ENCODE data around the gene PDZRN3. TPM values are rescaled to one million over a fixed set of nuclear protein-coding genes. Genes with fewer than 3 reads are reported as not detected.

Gene PDZRN3
- polyA plus RNA-seq, 1 donor: 91.6 TPM

DNA sequence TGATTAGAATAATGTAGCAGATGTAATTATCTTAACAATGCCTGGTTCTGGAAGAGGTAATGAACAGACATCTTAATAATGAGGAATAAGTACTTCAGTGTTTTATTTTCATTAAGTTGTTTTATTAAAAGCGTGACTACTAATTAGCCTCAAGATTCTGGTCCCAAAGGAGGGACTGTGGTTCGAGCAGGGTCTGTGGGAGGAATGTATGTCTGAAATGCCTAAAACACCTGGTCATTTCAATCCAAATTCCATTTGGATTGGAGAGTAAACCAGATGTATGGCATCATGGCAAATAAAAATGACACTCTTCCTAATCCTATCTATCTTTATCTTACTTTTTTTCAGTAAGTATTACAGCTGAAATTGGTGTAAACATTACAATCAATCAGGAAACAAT lies 243.2 kb downstream of the PDZRN3 start:
- DNase-seq: no peak

DNA sequence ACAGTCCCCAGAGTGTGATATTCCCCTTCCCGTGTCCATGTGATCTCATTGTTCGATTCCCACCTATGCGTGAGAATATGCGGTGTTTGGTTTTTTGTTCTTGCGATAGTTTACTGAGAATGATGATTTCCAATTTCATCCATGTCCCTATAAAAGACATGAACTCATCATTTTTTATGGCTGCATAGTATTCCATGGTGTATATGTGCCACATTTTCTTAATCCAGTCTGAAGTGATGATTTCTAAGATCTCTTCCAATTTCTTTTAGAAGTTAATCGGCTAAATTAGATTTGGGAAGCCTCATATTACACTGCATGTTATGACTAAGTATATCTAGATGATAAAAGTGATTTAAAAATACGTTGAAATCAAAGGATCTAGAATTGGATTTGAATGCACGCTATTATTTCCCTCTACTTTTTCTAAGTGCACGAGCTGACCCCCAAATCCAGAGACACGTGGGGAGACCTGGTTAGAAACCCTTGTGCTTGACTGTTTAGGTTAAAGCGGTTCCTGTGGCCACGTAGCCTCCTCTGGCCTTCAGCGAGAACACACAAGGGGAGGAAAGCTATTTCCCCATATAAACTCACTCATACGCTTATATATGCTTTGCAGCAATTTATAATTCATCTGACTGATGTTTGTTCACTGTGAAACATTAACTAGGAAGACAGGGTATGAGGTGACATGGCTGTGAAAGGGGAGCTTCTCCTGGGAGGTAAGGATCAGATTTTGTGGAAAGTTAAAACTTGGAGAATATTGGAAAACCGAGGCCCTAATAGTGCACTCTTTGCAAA lies 243.8 kb downstream of the PDZRN3 start:
- no peak for DNase-seq

DNA sequence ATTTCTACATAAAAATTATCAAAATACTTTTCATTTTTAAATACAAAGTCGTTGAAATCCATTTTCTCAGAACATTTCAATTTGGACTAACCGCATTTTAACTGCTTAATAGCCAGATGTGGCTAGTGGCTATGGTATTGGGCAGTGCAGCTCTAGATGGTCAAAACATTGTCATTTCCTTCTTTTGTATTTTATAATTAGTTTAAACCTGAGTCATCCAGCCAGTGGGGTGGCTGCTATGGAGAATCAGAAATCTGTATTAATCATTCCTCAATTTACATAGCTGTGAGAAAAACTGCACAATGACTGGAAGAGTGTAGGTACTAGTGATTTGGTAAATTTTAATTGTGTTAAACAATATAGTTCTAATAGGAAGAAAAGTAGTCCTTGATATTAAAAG lies 245.3 kb downstream of the PDZRN3 start:
- DNase-seq: no peak

- no peak for DNase-seq
Observed at GRCh38 chr3:73378207-73378606, 246.5 kb downstream of the PDZRN3 start.

DNA sequence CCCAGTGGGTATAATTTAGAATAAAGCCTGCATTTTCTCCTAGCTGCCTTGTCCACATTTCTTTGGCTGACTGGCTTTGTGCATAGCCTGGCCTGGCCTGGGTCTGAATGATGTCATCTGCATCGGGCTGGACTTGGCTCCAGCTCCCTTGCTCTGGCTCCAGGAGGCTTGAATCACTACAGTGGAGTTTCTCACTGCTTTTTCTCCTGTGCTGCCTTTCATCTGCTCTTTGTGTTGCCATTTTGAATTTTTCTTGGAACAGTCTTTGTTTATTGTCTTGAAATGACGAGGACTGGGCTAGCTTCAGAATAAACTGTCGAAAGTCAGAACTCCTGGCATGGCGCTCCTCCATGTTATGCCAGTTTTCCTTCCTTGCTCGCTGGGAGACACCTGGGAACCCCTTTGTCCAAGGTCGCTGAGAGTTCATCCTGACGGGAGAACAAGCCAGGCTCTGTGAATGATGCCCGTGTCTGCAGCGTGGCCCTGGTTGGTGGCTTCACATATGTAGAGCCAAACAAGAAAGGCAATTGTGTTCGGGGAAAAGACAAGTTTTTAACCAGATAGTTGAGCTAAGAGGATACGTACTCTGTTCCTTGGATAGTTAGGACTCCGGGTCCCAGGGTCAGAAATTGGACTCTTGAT lies 258.9 kb downstream of the PDZRN3 start:
- DNase-seq: peak; percentile 89

DNA sequence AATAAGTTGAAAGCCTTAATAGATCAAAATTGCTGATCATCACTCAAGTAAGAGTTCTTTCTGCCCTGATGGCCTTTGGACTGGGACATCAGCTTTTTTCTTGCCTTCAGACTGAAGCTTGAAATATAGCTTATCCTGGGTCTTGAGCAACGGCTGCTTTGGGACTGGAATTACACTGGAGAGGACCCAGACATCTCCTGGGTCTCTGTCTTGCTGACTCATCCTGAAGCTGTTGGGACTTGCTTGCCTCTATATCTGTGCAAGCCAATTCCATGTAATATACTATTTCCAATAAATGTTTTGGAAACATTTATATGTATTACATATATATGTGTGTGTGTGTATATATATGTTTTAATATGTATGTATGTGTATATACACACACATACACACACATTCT lies 260.2 kb downstream of the PDZRN3 start:
- DNase-seq: no peak

DNA sequence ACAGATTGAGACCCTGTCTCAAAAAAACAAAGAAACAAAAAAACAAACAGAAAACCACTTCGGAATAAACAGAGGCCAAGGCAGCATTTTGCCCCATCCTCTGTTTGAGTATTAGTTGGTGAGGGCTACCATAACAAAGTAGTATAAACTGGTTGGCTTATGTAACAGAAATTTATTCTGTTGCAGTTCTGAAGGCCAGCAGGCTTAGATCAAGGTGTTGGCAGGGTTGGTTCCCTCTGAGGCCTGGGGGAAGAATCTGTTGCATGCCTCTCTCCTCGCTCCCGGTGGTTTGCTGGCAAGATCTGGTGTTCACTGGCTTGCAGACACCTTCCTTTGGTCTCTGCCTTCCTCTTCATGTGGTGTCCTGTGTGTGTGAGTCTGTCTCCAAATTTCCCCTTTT lies 261.6 kb downstream of the PDZRN3 start:
- DNase-seq: no peak

DNA sequence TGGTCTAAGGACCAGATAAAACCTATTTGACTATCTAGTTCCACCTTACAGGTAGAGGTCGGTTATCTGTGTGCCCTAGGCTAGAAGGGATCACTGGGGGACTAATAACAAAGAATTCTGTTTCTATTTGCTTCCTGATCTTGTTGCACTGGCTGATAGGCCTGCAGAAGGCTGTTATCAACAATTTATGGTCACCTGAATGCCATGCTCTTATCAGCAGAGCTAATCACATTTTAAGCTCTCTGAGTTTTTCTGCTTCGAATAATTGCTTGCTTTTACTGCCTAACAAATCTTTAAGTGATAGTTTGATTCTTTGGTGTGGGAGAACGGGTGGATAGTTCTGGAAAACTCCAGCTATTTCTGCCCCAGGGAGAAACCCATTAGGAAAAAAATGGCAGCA lies 263.1 kb downstream of the PDZRN3 start:
- no peak for DNase-seq

GRCh38 chr3:73353649-73354217 lies 271.0 kb downstream of the PDZRN3 start:
- no peak for DNase-seq

GRCh38 chr3:73352841-73353645 lies 271.7 kb downstream of the PDZRN3 start:
- DNase-seq: no peak

GRCh38 chr3:73351423-73352071 lies 273.2 kb downstream of the PDZRN3 start:
- no peak for DNase-seq

DNA sequence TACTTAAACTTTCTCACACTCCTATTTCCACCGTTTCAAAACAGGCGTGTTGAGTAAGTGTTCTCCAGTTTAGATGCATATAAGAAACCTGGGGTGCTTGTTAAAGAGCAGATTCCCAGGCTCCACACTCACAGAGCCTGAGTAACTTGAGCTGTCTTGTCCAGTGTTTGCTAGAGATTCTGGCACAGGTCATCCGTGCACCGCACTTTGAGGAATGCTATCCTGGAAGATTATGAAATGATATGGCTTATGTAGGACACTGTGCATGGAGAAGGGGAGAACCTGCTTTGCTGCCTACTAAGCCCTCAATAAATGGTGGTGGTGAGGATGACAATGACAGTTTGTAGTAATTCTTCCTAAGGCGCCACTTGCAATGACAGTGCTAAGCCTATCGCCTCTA lies 273.7 kb downstream of the PDZRN3 start:
- no peak for DNase-seq

- DNase-seq: no peak
Observed at GRCh38 chr3:73349657-73350056, 275.1 kb downstream of the PDZRN3 start.

GRCh38 chr3:73342077-73342476 lies 282.7 kb downstream of the PDZRN3 start:
- no peak for DNase-seq

DNA sequence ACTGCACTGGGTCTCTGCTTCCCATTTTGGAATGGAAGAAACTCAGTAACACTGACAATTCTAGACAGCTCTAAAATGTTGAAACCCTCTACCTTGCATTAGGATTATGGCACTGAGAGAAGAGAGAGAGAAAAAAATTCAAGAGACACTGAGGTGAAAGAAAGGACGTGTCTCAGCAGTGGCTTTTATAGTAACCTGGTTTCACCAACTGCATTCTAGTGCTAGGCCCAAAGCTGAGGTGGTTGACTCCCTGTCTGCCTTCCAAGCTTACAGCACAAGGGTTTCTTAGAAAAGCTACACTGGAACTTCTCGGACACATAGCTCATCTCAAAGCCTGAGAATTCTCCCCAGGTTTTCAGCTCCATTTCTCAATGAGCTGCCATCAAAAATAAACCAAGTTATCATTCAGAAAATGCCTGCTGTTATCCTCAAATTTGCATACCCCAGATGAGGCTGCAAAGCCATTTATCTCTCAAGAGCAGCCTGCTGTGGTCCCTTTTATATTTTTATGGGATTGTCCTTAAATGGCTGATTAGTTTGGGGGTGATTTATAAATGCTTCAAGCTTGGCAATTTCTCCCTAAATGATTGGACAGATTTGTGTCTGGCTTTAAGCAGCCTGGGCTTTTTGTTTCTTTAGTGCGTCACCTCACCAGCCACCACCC lies 283.3 kb downstream of the PDZRN3 start:
- DNase-seq: no peak

DNA sequence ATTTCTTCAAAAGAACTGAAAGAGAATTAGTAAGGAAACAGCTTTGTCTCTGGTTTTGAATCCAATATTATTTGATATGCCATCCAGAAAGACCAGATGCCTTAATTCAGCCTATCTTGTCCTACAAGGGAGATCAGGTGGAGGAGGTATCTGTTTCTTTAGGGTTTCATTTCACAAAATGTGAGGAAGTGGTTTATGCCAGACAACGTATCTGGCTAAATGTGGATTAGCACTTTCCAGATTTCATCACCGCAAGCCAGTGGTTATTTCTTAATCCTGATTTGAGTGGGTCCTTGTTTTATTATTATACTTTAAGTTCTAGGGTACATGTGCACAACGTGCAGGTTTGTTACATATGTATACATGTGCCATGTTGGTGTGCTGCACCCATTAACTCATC lies 292.2 kb downstream of the PDZRN3 start:
- DNase-seq: no peak
